NB4 (cell line): ENCODE measurements around the gene PARD3.

Source experiments
- MYC ChIP-seq: IDR thresholded peaks from 2 replicates; pipeline ENCODE4 v1.6.1; 2011; ENCODE audit warnings: low read depth, low read length
- POLR2A ChIP-seq: IDR thresholded peaks from 2 replicates; pipeline ENCODE4 v1.6.1; 2011; ENCODE audit warnings: mild to moderate bottlenecking; ENCODE audit not compliant: insufficient read length; ENCODE audit errors: extremely low read depth
- TF ChIP-seq, protein P1 (sequence below): IDR thresholded peaks from one replicate; pipeline ENCODE4 v1.5.1; 2012; ENCODE audit warnings: low read depth, low read length
- TF ChIP-seq, protein P2 (sequence below): IDR thresholded peaks from 2 replicates; pipeline ENCODE4 v1.6.1; 2011; ENCODE audit warnings: low read depth, low read length

DNA sequence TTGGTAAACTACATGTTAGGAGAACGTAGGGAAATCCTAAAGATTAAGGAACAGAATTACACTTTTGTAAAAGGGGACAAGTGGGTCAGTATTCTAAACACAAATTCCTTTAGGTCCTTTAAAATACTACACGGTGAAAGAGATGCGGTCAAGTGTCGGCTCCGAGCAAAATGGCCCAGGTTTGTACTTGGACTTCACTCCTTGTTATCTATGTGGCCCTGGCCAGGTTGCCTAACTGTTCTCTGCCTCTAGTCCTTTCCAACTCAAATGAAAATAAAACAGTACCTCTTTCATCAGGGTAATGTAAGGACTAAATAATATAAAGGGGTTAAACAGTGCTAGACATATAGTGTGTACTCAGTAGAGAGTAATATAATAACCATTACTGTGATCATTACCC lies 344.8 kb downstream of the PARD3 start:
- TF ChIP-seq POLR2A (no peak), MYC (no peak)
- TF ChIP-seq, protein P1, sequence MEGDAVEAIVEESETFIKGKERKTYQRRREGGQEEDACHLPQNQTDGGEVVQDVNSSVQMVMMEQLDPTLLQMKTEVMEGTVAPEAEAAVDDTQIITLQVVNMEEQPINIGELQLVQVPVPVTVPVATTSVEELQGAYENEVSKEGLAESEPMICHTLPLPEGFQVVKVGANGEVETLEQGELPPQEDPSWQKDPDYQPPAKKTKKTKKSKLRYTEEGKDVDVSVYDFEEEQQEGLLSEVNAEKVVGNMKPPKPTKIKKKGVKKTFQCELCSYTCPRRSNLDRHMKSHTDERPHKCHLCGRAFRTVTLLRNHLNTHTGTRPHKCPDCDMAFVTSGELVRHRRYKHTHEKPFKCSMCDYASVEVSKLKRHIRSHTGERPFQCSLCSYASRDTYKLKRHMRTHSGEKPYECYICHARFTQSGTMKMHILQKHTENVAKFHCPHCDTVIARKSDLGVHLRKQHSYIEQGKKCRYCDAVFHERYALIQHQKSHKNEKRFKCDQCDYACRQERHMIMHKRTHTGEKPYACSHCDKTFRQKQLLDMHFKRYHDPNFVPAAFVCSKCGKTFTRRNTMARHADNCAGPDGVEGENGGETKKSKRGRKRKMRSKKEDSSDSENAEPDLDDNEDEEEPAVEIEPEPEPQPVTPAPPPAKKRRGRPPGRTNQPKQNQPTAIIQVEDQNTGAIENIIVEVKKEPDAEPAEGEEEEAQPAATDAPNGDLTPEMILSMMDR: no peak
- TF ChIP-seq, protein P2, sequence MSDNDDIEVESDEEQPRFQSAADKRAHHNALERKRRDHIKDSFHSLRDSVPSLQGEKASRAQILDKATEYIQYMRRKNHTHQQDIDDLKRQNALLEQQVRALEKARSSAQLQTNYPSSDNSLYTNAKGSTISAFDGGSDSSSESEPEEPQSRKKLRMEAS: no peak
